Karpas-422 (cell line): ENCODE data around the gene STUM. TPM values are rescaled to one million over a fixed set of nuclear protein-coding genes. Genes with fewer than 3 reads are reported as not detected.
"Not testable (repeated sequence)": the region's sequence is repeated elsewhere in the genome, so short reads cannot be mapped to it uniquely, and the experiment has no call there.

Experiments
- DNase-seq: peaks from one replicate; pipeline ENCODE4 v3.0.0-alpha.2; 2015
- H2AFZ ChIP-seq: fragments of 200-600 bp; sonication (generic); 2 replicates; pipeline ENCODE4 v1.6.1; 2014; ENCODE audit warnings: antibody characterized with exemption, low read length, mixed read lengths
- H3K27ac ChIP-seq: fragments of 200-600 bp; sonication (generic); 2 replicates; pipeline ENCODE4 v1.5.1; 2014; ENCODE audit warnings: mild to moderate bottlenecking, low read length, moderate library complexity
- H3K27me3 ChIP-seq: fragments of 200-600 bp; sonication (generic); 2 replicates; pipeline ENCODE4 v1.6.1; 2014; ENCODE audit warnings: low read length, mixed read lengths
- H3K36me3 ChIP-seq: fragments of 200-600 bp; sonication (generic); 2 replicates; pipeline ENCODE4 v1.6.1; 2014; ENCODE audit warnings: low read length, mixed read lengths; ENCODE audit not compliant: insufficient read depth
- H3K4me1 ChIP-seq: fragments of 200-600 bp; sonication (generic); 2 replicates; pipeline ENCODE4 v1.6.1; 2014; ENCODE audit warnings: mild to moderate bottlenecking, low read length, mixed read lengths
- H3K4me2 ChIP-seq: fragments of 200-600 bp; sonication (generic); 2 replicates; pipeline ENCODE4 v1.6.1; 2014; ENCODE audit warnings: low read length, low read depth, mild to moderate bottlenecking; ENCODE audit not compliant: poor library complexity, severe bottlenecking
- H3K4me3 ChIP-seq: fragments of 200-600 bp; sonication (generic); 2 replicates; pipeline ENCODE4 v1.5.1; 2014; ENCODE audit warnings: mild to moderate bottlenecking, antibody characterized with exemption, low read length, mixed read lengths
- H3K79me2 ChIP-seq: fragments of 200-600 bp; sonication (generic); 2 replicates; pipeline ENCODE4 v1.6.1; 2014; ENCODE audit warnings: mild to moderate bottlenecking, low read length, mixed read lengths
- H3K9ac ChIP-seq: fragments of 200-600 bp; sonication (generic); 2 replicates; pipeline ENCODE4 v1.6.0; 2014; ENCODE audit warnings: low read length
- H3K9me2 ChIP-seq: fragments of 200-600 bp; sonication (generic), shearing (Covaris generic); replicated peaks from 2 replicates; pipeline ENCODE4 v1.6.0; 2014; ENCODE audit warnings: mild to moderate bottlenecking, low read length, moderate library complexity; ENCODE audit not compliant: insufficient read depth
- H3K9me3 ChIP-seq: fragments of 300-700, 200-600 bp; sonication (generic); 2 replicates; pipeline ENCODE4 v1.6.1; 2014; ENCODE audit warnings: low read length, mixed read lengths
- H4K20me1 ChIP-seq: fragments of 200-600 bp; sonication (generic); 2 replicates; pipeline ENCODE4 v1.6.1; 2014; ENCODE audit warnings: mild to moderate bottlenecking, antibody characterized with exemption, low read length, low read depth; ENCODE audit not compliant: insufficient read depth
- total RNA-seq: library from RNA; depleted of rRNA; stranded (reverse); fragments of >200 nt; shearing (Covaris generic); gene quantifications from 2 replicates; pipeline ENCODE4 v1.2.3, GENCODE V29; 2014; ENCODE audit warnings: low replicate concordance; rRNA removed

The STUM gene, protein sequence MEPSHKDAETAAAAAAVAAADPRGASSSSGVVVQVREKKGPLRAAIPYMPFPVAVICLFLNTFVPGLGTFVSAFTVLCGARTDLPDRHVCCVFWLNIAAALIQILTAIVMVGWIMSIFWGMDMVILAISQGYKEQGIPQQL
- total RNA-seq: 0.04 and 0.15 TPM in 2 replicates

DNA sequence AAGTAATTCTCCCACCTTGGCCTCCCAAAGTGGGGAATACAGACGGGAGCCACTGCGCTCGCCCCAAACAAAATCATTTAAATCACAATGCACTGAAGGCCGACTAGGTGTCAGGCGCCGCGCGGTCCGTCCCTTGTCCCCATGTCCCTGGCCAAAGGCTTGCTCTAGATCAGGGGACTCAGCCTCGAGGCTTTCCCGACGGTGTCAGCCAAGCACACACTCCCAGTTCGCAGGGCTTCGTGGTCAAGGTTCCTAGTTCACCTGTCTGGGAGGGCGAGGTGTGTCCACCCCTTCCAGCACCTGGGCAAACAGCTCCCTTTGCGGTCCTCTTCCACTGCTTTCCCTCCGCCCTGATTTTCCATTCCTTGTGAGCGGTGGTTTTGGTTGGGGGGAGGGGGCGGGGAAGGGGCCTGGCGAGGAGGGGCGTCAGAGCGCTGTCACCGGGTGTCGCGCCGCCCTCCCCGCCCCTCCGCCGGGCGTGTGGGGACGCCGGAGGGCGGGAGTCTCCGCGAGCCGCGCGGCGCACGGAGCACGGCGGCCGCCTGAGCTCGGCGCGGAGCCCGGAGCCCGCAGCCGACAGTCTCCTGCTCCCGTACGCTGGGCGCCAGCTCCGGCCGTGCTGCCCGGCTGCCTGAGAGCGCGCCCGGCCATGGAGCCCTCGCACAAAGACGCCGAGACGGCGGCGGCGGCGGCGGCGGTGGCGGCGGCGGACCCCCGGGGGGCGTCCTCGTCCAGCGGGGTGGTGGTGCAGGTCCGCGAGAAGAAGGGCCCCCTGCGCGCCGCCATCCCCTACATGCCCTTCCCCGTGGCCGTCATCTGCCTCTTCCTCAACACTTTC is at the start of gene STUM:
STUM (plus strand) TSS at position 509 of the 838 bp plus-strand sequence; CDS start at position 650, 141 bp downstream.
- Histone ChIP-seq H3K9me2 (no peaks in the 10 kb centered on the region), H3K4me3 (peak within 1 kb of the TSS; percentile 38; the same call in 1 of the 2 replicates), H3K4me2 (peak within 1 kb of the TSS; percentile 55), H3K9ac (peak within 1 kb of the TSS; percentile 40), H3K36me3 (no peaks in the 10 kb centered on the region), H3K27me3 (no peaks in the 10 kb centered on the region), H4K20me1 (no peaks in the 10 kb centered on the region), H3K4me1 (peaks cover 28% of the 10 kb centered on the region), H3K79me2 (no peaks in the 10 kb centered on the region), H2AFZ (no peak within 1 kb of the TSS), H3K9me3 (no peaks in the 10 kb centered on the region), H3K27ac (no peak within 1 kb of the TSS)
- DNase-seq: no peak

DNA sequence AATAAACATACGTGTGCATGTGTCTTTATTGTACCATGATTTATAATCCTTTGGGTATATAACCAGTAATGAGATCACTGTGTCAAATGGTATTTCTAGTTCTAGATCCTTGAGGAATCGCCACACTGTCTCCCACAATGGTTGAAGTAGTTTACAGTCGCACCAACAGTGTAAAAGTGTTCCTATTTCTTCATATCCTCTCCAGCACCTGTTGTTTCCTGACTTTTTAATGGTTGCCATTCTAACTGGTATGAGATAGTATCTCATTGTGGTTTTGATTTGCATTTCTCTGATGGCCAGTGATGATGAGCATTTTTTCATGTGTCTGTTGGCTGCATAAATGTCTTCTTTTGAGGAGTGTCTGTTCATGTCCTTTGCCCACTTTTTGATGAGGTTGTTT is 48.9 kb upstream of the STUM start:
- H3K9ac ChIP-seq, DNase-seq, H3K9me3 ChIP-seq, H4K20me1 ChIP-seq, H3K4me2 ChIP-seq, H2AFZ ChIP-seq, H3K4me3 ChIP-seq, H3K9me2 ChIP-seq, H3K4me1 ChIP-seq, H3K36me3 ChIP-seq, H3K79me2 ChIP-seq, H3K27ac ChIP-seq, H3K27me3 ChIP-seq: not testable (repeated sequence)

DNA sequence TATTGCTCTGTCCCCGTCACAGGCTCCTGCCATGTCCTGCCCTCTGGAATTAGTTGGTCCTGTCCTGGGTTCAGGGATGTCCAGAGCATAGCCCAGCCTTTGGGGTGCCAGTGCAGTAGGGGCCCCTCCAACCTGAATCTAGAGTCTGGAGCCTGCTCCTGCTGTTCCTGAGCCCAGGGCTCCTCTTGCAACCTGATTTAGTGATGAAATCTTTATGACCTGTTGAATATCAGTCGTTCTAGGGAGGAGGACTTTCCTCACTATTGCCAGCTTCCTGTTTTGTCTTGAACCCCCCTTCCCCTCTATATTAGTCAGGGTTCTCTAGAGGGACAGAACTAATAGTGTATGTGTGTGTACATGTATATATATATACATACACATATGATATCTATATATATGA is 42.5 kb upstream of the STUM start:
- Histone ChIP-seq H3K9me2 (no peaks in the 10 kb centered on the region), H4K20me1 (no peaks in the 10 kb centered on the region), H3K4me3 (no peak overlapping the region), H3K4me1 (peaks cover 8% of the 10 kb centered on the region), H3K27ac (no peak overlapping the region), H3K9me3 (no peaks in the 10 kb centered on the region), H3K27me3 (no peaks in the 10 kb centered on the region), H3K4me2 (peak overlapping the region; percentile 35), H3K36me3 (no peaks in the 10 kb centered on the region), H3K9ac (peak overlapping the region; percentile 14; the same call in 1 of the 2 replicates), H2AFZ (no peak overlapping the region), H3K79me2 (no peaks in the 10 kb centered on the region)
- no peak for DNase-seq

DNA sequence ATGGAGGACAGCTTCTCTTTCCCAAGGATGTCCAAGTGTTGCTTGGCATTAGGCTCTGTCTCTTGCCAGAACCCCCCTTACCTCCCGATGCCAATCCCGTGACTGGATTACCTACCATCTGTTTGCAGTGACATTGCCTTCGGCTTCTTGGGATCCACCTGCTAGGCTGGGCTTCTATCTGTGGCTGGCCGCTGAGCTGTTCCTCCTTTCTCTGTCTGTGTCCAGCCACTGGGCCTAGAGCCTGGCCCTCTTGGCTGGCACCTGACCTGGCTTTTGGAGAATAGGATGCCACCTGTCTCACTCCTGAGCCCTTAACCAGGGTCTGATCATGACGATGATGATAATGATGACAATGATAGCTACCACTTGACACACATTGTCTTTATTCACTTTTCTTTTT is 41.6 kb upstream of the STUM start:
- Histone ChIP-seq H3K9ac (no peak overlapping the region), H3K4me2 (no peak overlapping the region), H3K27ac (no peak overlapping the region), H3K4me1 (peaks cover 8% of the 10 kb centered on the region), H3K27me3 (no peaks in the 10 kb centered on the region), H3K9me2 (no peaks in the 10 kb centered on the region), H4K20me1 (no peaks in the 10 kb centered on the region), H3K79me2 (no peaks in the 10 kb centered on the region), H3K36me3 (no peaks in the 10 kb centered on the region), H3K4me3 (no peak overlapping the region), H3K9me3 (no peaks in the 10 kb centered on the region), H2AFZ (no peak overlapping the region)
- DNase-seq: no peak

DNA sequence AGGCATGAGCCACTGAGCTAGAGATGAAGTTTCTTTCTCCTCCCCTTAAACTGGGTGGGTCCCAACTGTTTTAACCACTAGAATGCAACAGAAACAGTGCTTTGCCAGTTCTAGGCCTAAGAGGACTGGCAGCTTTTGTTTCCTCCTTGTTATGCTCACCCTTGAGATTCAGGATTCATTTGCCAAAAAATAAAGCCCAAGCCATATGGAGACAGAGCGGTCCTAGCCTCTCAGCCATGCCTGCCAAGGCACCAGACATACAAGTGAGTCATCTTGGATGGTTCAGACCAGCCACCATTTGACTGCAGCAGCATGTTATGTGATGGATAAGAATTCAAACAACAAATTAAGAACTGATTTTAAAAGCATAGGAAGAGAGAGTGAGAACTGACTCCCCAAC is 38.1 kb upstream of the STUM start:
- peaks cover 7% of the 10 kb centered on the region for H3K4me1 ChIP-seq
- no peaks in the 10 kb centered on the region for H3K9me2 ChIP-seq
- H4K20me1 ChIP-seq: no peaks in the 10 kb centered on the region
- no peaks in the 10 kb centered on the region for H3K79me2 ChIP-seq
- no peak overlapping the region for H3K27ac ChIP-seq
- no peaks in the 10 kb centered on the region for H3K36me3 ChIP-seq
- no peak for DNase-seq
- H3K4me3 ChIP-seq: no peak overlapping the region
- no peak overlapping the region for H3K4me2 ChIP-seq
- no peaks in the 10 kb centered on the region for H3K9me3 ChIP-seq
- H3K27me3 ChIP-seq: no peaks in the 10 kb centered on the region
- H3K9ac ChIP-seq: no peak overlapping the region
- H2AFZ ChIP-seq: no peak overlapping the region

DNA sequence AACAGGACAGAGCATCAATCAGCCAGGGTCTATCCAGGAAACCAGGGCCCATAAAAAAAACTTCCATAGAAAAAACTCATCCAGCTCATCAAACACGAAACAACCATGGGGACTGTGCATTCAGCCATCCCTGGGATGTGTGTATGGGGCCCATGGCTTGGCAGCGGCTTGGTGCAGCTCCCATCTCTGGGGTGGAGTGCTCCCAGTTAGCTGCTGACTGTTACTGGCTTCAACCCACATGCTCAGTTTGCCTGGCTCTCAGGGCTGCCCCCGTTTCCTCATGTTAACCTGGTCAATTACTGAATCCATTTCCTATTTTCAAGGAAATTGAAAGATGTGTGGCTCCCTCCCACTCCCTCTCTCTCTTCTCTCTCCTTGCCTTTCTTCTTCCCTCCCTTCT is 37.3 kb upstream of the STUM start:
- Histone ChIP-seq H3K79me2 (no peaks in the 10 kb centered on the region), H2AFZ (no peak overlapping the region), H3K4me1 (peaks cover 5% of the 10 kb centered on the region), H3K36me3 (no peaks in the 10 kb centered on the region), H3K4me3 (no peak overlapping the region), H4K20me1 (no peaks in the 10 kb centered on the region), H3K4me2 (no peak overlapping the region), H3K27me3 (no peaks in the 10 kb centered on the region), H3K27ac (no peak overlapping the region), H3K9me2 (no peaks in the 10 kb centered on the region), H3K9me3 (no peaks in the 10 kb centered on the region), H3K9ac (no peak overlapping the region)
- DNase-seq: no peak

DNA sequence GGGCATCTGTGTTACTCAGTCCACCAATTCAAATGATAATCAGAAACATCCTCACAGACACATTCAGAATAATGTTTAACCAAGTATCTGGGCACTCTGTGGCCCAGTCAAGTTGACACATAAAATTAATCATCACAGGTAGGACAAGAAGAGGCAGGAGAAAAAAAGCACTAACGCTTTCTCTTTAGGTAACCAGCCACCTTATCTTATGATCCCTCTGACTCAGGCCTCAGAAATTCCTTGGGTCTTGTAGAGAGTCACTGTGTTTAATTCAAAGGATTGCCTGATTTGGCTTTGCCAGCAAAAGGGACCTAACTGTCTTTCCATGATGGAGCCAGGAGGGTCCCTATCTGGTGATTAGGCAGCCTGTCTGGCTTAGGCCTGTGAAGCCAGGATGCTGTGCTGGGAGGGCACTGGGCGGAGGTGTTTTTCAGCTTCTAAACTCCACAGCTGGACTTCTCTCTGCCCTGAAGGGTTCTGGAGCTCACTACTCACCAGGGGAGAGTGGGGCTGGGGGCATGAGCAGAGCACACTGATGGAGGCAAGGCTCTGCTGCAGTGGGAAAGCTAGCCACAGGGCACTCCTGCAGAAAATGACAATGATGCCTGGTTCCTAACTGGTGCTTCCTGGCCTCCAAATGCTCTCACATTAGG is 36.4 kb upstream of the STUM start:
- H3K79me2 ChIP-seq: no peaks in the 10 kb centered on the region
- H3K9me3 ChIP-seq: no peaks in the 10 kb centered on the region
- peaks cover 9% of the 10 kb centered on the region for H3K4me1 ChIP-seq
- no peaks in the 10 kb centered on the region for H3K9me2 ChIP-seq
- no peaks in the 10 kb centered on the region for H3K27me3 ChIP-seq
- no peak overlapping the region for H3K4me2 ChIP-seq
- H2AFZ ChIP-seq: no peak overlapping the region
- DNase-seq: no peak
- H3K9ac ChIP-seq: no peak overlapping the region
- no peaks in the 10 kb centered on the region for H4K20me1 ChIP-seq
- H3K27ac ChIP-seq: no peak overlapping the region
- H3K4me3 ChIP-seq: no peak overlapping the region
- H3K36me3 ChIP-seq: no peaks in the 10 kb centered on the region

DNA sequence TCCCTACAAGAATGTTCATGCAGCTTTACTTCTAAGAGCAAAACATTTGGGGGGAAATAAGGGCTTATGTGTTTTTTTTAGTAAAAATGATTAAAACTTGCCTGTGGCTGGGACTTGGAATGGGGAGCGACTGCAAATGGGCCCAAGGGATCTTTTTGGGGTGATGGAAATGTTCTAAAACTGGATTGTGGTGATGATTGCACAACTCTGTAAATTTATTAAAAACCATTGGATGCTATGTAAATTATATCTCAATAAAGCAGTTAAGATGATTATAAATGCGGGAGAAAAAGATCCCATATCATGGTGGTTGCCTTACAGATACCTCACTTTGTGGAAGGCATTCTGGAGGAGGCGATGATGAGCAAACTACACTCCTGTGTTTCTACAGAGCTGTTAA is 30.2 kb upstream of the STUM start:
- no peak for DNase-seq
- Histone ChIP-seq H3K9me2 (no peaks in the 10 kb centered on the region), H3K9me3 (no peaks in the 10 kb centered on the region), H3K27ac (no peak overlapping the region), H4K20me1 (no peaks in the 10 kb centered on the region), H3K27me3 (no peaks in the 10 kb centered on the region), H3K4me2 (no peak overlapping the region), H3K36me3 (no peaks in the 10 kb centered on the region), H3K4me1 (peaks cover 30% of the 10 kb centered on the region), H3K79me2 (no peaks in the 10 kb centered on the region), H3K9ac (no peak overlapping the region), H2AFZ (no peak overlapping the region), H3K4me3 (no peak overlapping the region)
